Gastrocnemius medialis (tissue), 4 donors: ENCODE data around the gene PRPH2. TPM values are rescaled to one million over a fixed set of nuclear protein-coding genes. Genes with fewer than 3 reads are reported as not detected.
A peak's percentile ranks its signal among the peaks of the same experiment; 100 is the strongest.

ENCODE experiments used
- ATAC-seq, 2 donors: fragments of 150-250 bp; one replicate each; pipeline ENCODE4 v1.9.1; 2016
- DNase-seq, 2 donors: peaks; one replicate each; pipeline ENCODE4 v3.0.0-alpha.2; 2019
- H3K27ac ChIP-seq, 4 donors: fragments of 200-600 bp; sonication (generic); 1 replicate in 1 of 4; 2 replicates in 3 of 4; pipeline ENCODE4 v1.5.1; 2016 to 2018; ENCODE audit warnings: mild to moderate bottlenecking in 2 of 4, moderate library complexity in 1 of 4
- H3K27me3 ChIP-seq, 3 donors: fragments of 200-600 bp; sonication (generic) in 2 of 3; 1 replicate in 1 of 3; 2 replicates in 2 of 3; pipeline versions ENCODE4 v1.5.1 to v1.6.0; 2016 to 2019; ENCODE audit warnings: mild to moderate bottlenecking in 1 of 3, moderate library complexity in 1 of 3
- H3K36me3 ChIP-seq, 2 donors: fragments of 200-600 bp; sonication (generic) in 1 of 2; one replicate each; pipeline ENCODE4 v1.5.1; 2017 to 2018
- H3K4me1 ChIP-seq, 2 donors: fragments of 200-600 bp; sonication (generic) in 1 of 2; one replicate each; pipeline ENCODE4 v1.5.1; 2016 to 2017; ENCODE audit warnings: mild to moderate bottlenecking in 2 of 2
- H3K4me3 ChIP-seq, 4 donors: fragments of 200-600 bp; sonication (generic) in 3 of 4; 1 replicate in 1 of 4; 2 replicates in 3 of 4; pipeline ENCODE4 v1.5.1; 2016 to 2019; ENCODE audit warnings: mild to moderate bottlenecking in 2 of 4
- H3K9me3 ChIP-seq, 3 donors: fragments of 200-600 bp; sonication (generic) in 2 of 3; 1 replicate in 1 of 3; 2 replicates in 2 of 3; pipeline ENCODE4 v1.5.1; 2016 to 2019
- POLR2A ChIP-seq, 2 donors: fragments of 450-650 bp; IDR thresholded peaks; one replicate each; pipeline ENCODE4 v1.6.1; 2017; ENCODE audit warnings: antibody characterized with exemption in 2 of 2, mild to moderate bottlenecking in 2 of 2, moderate library complexity in 2 of 2
- in situ Hi-C, 4 donors: fragments of 200-750 bp; cut with MboI; loops; one replicate each; pipeline versions ENCODE4 v1.15.0 to v1.8.0; 2017; ENCODE audit warnings: low sequenced_read_pairs in 4 of 4
- intact Hi-C: fragments of 100-400 bp; cut with DNase I; formaldehyde crosslinking; loops from one replicate; pipeline ENCODE4 v1.15.1; 2023; ENCODE audit warnings: low total_unique reads
- total RNA-seq, 4 donors: library from RNA; depleted of rRNA; stranded (reverse); fragments of >200 nt; gene quantifications; one replicate each; pipeline versions ENCODE4 v1.1.0 to v1.2.3, GENCODE V29; 2016
- TF ChIP-seq, protein P1 (sequence below), 5 experiments: fragments of 450-650 bp in 3 of 5; fragments of 200-600 bp in 2 of 5; sonication (generic) in 2 of 5; IDR thresholded peaks in 4 of 5; conservative IDR thresholded peaks in 1 of 5; 1 replicate in 4 of 5; 2 replicates in 1 of 5; pipeline ENCODE4 v1.5.1; 2016 to 2019; ENCODE audit warnings: antibody characterized with exemption in 5 of 5, mild to moderate bottlenecking in 3 of 5, moderate library complexity in 3 of 5

The PRPH2 gene
- total RNA-seq, 4 donors from 2014 or later: 0.16 to 3.8 (median 1.8) TPM

DNA sequence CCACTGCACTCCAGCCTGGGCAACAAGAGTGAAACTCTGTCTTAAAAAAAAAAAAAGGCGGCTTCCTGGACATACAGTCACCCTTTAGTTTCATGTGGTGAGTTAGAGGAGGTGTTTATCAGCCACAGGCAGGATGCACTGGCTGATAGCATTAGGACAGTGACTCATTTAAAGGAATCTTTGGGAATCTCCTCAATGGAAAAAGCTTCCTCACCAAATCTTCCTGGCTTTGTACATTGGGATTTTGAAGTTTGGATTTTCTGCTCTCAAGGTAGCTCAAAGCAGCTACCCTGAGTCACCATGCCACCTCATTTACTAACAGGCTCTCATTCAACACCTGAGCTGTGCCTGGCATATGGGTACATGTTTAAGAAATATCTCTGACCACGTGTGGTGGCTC, 20.2 kb downstream of the PRPH2 start:
- Histone ChIP-seq H3K27ac (peak overlapping the region in 3 of 4 donors; percentile 26 to 83 (median 82)), H3K27me3 (no peaks in the 10 kb centered on the region), H3K4me1 (peaks cover 10% of the 10 kb centered on the region in 2 donors), H3K9me3 (no peaks in the 10 kb centered on the region), H3K36me3 (no peaks in the 10 kb centered on the region), H3K4me3 (no peak overlapping the region)
- TF ChIP-seq POLR2A (IDR thresholded peaks at IDR 0.05): no peak
- TF ChIP-seq, protein P1, sequence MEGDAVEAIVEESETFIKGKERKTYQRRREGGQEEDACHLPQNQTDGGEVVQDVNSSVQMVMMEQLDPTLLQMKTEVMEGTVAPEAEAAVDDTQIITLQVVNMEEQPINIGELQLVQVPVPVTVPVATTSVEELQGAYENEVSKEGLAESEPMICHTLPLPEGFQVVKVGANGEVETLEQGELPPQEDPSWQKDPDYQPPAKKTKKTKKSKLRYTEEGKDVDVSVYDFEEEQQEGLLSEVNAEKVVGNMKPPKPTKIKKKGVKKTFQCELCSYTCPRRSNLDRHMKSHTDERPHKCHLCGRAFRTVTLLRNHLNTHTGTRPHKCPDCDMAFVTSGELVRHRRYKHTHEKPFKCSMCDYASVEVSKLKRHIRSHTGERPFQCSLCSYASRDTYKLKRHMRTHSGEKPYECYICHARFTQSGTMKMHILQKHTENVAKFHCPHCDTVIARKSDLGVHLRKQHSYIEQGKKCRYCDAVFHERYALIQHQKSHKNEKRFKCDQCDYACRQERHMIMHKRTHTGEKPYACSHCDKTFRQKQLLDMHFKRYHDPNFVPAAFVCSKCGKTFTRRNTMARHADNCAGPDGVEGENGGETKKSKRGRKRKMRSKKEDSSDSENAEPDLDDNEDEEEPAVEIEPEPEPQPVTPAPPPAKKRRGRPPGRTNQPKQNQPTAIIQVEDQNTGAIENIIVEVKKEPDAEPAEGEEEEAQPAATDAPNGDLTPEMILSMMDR (IDR thresholded peaks at IDR 0.05 in 4 of 5, conservative IDR thresholded peaks at IDR 0.05 in 1 of 5): no peak
- in situ Hi-C loops (no loop called here), intact Hi-C loops (no loop called here)
- DNase-seq (no peak), ATAC-seq (no peak)

DNA sequence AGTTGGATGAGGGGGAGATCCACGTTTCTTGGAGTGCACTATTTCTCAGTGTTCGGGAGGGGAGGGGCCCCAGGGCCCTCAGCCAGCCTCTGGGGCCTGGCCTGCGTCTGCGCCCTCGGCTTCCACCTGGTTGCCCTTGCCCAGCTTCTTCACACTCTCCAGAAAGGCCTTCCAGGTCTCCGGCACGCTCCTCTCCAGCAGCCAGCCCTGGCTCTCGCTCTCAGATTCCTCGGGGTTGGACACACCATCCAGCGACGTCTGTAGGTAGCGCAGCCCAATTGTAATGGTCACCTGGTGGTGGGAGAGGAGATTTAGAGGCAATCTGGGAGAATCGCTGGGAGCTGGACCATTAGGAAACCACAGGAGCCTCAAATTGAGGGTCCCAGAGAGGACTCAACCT, 24.2 kb downstream of the PRPH2 start:
- no peaks in the 10 kb centered on the region for H3K27me3 ChIP-seq
- peak in 1 of 2 donors; percentile 5 for ATAC-seq
- intact Hi-C loops (no loop called here), in situ Hi-C loops (no loop called here)
- H3K9me3 ChIP-seq: no peaks in the 10 kb centered on the region
- no peaks in the 10 kb centered on the region for H3K36me3 ChIP-seq
- peak overlapping the region in 3 of 4 donors; percentile 48 to 79 (median 65) for H3K27ac ChIP-seq
- DNase-seq: no peak
- no peak overlapping the region for H3K4me3 ChIP-seq
- H3K4me1 ChIP-seq: peaks cover 25 to 26% of the 10 kb centered on the region in 2 donors
- TF ChIP-seq POLR2A (IDR thresholded peaks at IDR 0.05): no peak
- TF ChIP-seq, protein P1 (IDR thresholded peaks at IDR 0.05 in 4 of 5, conservative IDR thresholded peaks at IDR 0.05 in 1 of 5): no peak

DNA sequence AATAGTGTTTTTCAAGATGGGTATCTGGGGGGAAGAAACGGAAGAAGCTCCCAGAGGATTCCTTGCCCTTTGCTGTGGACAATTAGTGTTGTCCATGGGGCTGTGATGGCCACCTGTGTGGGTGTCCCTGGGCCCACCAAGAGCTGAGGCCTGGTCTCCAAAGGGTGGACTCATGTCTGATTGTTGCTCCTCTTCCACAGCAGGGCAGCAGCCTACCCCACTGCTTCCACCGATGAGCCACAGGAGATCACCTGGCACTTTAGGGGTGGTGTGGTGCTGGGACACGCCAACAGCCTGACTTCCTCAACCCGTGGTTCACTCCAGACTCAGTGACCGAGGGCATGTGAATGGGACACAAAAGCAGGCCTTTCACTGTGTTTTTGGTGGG, 25.1 kb downstream of the PRPH2 start:
- ATAC-seq (no peak), DNase-seq (no peak)
- in situ Hi-C loops (no loop called here), intact Hi-C loops (no loop called here)
- Histone ChIP-seq H3K4me3 (no peak overlapping the region), H3K27ac (peak overlapping the region; percentile 48 to 79 (median 68)), H3K9me3 (no peaks in the 10 kb centered on the region), H3K27me3 (no peaks in the 10 kb centered on the region), H3K36me3 (no peaks in the 10 kb centered on the region), H3K4me1 (peaks cover 34 to 35% of the 10 kb centered on the region in 2 donors)
- TF ChIP-seq, protein P1 (IDR thresholded peaks at IDR 0.05 in 4 of 5, conservative IDR thresholded peaks at IDR 0.05 in 1 of 5): no peak
- no peak for TF ChIP-seq POLR2A (IDR thresholded peaks at IDR 0.05)

- DNase-seq: no peak
- H3K27me3 ChIP-seq: no peaks in the 10 kb centered on the region
- in situ Hi-C loops (no loop called here), intact Hi-C loops (no loop called here)
- no peaks in the 10 kb centered on the region for H3K9me3 ChIP-seq
- no peak for ATAC-seq
- peaks cover 38 to 39% of the 10 kb centered on the region in 2 donors for H3K4me1 ChIP-seq
- no peak overlapping the region for H3K4me3 ChIP-seq
- peak overlapping the region; percentile 35 to 79 (median 68) for H3K27ac ChIP-seq
- TF ChIP-seq, protein P1 (IDR thresholded peaks at IDR 0.05 in 4 of 5, conservative IDR thresholded peaks at IDR 0.05 in 1 of 5): no peak
- TF ChIP-seq POLR2A (IDR thresholded peaks at IDR 0.05): no peak
- peaks cover 0 to 2% of the 10 kb centered on the region in 2 donors for H3K36me3 ChIP-seq
These were observed 25.7 kb downstream of the PRPH2 start for GRCh38 chr6:42696526-42697267.
